H7 (cell line): Measurements from ENCODE around the gene THBD. TPM values are rescaled to one million over a fixed set of nuclear protein-coding genes. Genes with fewer than 3 reads are reported as not detected.
"Not testable (repeated sequence)": the region's sequence is repeated elsewhere in the genome, so short reads cannot be mapped to it uniquely, and the experiment has no call there.

Source experiments
- DNase-seq: peaks from one replicate; pipeline ENCODE4 v3.0.0; 2012
- H3K27me3 ChIP-seq: 2 replicates; pipeline ENCODE4 v1.6.0; 2011; ENCODE audit warnings: mild to moderate bottlenecking, low read length; ENCODE audit not compliant: control insufficient read depth, insufficient read depth
- H3K36me3 ChIP-seq: replicated peaks from 2 replicates; pipeline ENCODE4 v1.5.1; 2011; ENCODE audit warnings: low read length; ENCODE audit not compliant: control insufficient read depth, insufficient read depth
- H3K4me3 ChIP-seq: 2 replicates; pipeline ENCODE4 v1.5.1; 2011; ENCODE audit warnings: low read depth, mild to moderate bottlenecking, control low read depth, low read length, moderate library complexity; ENCODE audit not compliant: insufficient read depth
- total RNA-seq: library from RNA; depleted of rRNA; stranded (reverse); fragments of >200 nt; shearing (Covaris generic); gene quantifications from 2 replicates; pipeline ENCODE4 v1.2.3, GENCODE V29; 2014

The THBD gene
- total RNA-seq, 1 experiment from 2014 or later: 1.2 TPM

DNA sequence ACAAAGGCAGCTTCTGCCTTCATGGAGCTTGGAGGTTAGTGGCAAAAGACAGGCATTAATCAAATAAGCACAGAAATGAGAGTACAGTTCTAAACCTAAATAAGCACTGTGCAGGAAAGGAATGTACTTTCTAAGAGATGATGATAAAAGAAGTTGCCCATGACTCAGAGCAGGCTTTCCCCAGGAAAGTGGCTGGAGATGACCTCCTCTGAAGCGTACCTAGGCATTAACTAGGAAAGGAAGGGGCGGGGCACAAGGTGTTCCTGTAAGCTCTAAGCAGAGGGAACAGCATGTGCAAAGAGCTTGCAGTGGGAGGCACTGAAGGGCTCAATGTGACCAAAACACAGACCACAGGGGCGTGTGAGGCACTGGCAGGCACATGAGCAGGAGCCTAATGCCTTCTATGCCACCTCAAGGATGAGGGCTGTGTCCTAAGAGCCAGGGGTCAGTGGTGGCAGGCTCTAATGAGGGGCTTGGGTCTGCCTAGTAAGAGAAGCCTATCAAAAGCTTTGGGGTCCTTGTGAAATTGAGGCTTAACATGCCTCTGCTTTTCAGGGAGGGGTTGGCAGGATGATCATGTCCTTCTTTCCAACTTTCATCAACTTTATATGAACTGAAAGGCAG, 9.5 kb downstream of the THBD start:
- no peak for DNase-seq
- Histone ChIP-seq H3K36me3 (no peaks in the 10 kb centered on the region), H3K27me3 (peaks cover 15% of the 10 kb centered on the region; the same call in 1 of the 2 replicates), H3K4me3 (no peak overlapping the region)

DNA sequence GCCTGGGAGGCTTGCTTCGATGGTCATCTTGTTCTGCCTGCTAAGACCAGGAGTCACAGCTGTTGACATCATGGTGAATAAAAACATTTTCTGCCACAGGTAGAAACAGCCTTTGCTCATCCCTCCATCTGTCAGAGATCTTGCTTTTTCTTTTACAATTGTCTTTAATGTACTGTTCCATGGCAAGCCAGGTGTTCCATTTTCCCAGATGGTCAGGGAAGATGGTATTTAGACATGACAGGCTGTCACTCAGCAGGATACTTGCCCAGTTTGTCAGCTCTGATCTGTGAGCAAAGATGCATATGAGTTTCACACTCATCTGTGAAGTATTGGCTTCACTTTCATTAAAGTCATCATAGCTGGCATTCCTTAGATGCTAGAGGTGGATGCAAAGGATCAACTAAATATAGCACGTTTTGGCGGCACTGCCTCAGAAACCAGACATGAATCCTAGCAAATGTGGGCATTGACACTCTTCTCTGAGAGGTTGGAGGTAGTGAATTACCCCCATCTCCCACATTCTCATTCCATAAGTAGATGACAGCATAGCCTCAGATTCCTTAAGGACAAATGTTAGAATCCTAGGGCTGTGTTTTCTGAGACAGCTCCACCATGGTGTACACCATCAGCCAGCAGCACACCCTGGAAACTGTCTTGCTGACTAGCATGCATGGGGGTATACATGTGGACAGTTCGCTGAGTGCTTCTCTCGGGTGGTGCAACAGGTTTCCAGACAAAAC, 10.2 kb downstream of the THBD start:
- Histone ChIP-seq H3K27me3 (peaks cover 20% of the 10 kb centered on the region; the same call in 1 of the 2 replicates), H3K36me3 (no peaks in the 10 kb centered on the region), H3K4me3 (no peak overlapping the region)
- no peak for DNase-seq

DNA sequence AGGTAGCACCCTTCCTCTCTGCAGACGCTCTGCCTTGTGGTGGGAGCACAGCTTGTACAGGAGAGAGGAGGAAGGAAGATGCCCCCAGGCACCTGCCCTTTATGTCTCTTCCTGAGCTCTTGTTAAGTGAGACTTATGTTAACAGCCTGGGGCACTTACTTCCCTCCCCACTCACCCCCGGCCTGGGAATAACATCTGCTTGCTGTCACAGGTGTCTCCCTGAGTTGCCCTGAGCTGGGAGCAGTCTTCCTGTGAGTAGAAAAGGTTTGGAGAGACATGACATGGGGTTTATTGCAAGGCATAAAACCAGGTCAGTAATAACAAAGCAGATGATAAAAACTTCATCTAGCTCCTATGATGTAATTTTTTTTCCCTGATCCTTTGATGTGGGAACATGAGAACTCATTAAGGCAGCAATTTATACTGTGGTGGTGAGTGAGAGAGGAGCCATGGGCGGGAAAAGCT, 12.4 kb downstream of the THBD start:
- peaks cover 23% of the 10 kb centered on the region; the same call in 1 of the 2 replicates for H3K27me3 ChIP-seq

DNA sequence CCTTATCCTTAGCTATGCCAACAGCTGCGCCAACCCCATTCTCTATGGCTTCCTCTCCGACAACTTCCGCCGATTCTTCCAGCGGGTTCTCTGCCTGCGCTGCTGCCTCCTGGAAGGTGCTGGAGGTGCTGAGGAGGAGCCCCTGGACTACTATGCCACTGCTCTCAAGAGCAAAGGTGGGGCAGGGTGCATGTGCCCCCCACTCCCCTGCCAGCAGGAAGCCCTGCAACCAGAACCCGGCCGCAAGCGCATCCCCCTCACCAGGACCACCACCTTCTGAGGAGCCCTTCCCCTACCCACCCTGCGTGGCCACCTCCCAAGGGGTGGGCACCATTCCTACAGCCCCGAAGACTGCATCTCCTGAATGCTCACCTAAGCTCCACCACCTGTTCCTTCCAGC, 13.1 kb downstream of the THBD start:
- no peak for DNase-seq
- no peak overlapping the region for H3K4me3 ChIP-seq
- H3K36me3 ChIP-seq: no peaks in the 10 kb centered on the region
- H3K27me3 ChIP-seq: peaks cover 23% of the 10 kb centered on the region; the same call in 1 of the 2 replicates

More for the DNA sequence above, 12.4 kb downstream of the THBD start:
- DNase-seq: no peak
- H3K36me3 ChIP-seq: no peaks in the 10 kb centered on the region
- no peak overlapping the region for H3K4me3 ChIP-seq

DNA sequence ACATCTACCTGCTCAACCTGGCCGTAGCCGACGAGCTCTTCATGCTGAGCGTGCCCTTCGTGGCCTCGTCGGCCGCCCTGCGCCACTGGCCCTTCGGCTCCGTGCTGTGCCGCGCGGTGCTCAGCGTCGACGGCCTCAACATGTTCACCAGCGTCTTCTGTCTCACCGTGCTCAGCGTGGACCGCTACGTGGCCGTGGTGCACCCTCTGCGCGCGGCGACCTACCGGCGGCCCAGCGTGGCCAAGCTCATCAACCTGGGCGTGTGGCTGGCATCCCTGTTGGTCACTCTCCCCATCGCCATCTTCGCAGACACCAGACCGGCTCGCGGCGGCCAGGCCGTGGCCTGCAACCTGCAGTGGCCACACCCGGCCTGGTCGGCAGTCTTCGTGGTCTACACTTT, 13.7 kb downstream of the THBD start:
- H3K27me3 ChIP-seq: peaks cover 23% of the 10 kb centered on the region; the same call in 1 of the 2 replicates
- no peak for DNase-seq
- no peaks in the 10 kb centered on the region for H3K36me3 ChIP-seq
- peak overlapping the region; percentile 14; the same call in 1 of the 2 replicates for H3K4me3 ChIP-seq

DNA sequence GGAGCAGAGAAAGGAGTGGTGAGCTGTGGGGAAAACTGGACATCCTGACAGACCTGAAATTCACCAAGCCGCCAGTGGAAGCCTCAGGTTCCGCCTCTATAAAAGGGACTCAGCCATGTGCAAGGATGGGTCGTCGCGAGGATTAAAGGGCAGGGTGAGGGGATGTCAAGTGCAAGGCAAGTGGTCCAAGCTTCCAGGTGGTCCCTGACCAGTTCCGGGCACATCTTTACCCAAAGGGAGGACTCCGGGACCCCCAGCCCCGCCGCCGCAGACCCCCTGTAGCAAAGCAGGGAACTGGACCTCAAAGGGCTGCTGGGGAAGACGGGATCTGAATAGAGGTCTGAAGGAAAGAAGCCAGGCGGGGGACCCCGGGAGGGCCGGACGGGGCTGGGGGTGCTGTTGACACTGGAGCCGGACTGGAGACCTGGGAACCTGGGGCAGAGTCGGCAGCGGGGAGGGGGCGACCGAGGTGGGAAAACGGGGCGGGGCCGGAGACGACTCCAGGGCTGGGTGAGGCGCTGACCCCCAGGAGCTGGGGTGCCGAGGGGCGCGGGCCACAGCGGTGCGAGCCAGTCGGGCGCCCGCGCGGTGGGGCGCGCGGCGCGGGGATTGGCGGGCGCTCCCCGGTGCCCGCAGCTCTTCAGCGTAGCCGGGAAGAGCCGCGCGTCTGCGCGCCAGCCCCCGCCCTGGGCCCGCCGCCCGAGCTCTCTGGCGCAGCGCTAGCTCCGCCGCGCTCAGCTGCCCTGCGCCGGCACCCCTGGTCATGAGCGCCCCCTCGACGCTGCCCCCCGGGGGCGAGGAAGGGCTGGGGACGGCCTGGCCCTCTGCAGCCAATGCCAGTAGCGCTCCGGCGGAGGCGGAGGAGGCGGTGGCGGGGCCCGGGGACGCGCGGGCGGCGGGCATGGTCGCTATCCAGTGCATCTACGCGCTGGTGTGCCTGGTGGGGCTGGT, 14.5 kb downstream of the THBD start, which contains the start of gene SSTR4:
SSTR4 (plus strand) TSS at position 592 of the 951 bp plus-strand sequence; CDS start at position 764, 172 bp downstream.
- no peaks in the 10 kb centered on the region for H3K36me3 ChIP-seq
- H3K4me3 ChIP-seq: peak within 1 kb of the TSS; percentile 14; the same call in 1 of the 2 replicates
- peak; percentile 87 for DNase-seq
- H3K27me3 ChIP-seq: peaks cover 23% of the 10 kb centered on the region; the same call in 1 of the 2 replicates

DNA sequence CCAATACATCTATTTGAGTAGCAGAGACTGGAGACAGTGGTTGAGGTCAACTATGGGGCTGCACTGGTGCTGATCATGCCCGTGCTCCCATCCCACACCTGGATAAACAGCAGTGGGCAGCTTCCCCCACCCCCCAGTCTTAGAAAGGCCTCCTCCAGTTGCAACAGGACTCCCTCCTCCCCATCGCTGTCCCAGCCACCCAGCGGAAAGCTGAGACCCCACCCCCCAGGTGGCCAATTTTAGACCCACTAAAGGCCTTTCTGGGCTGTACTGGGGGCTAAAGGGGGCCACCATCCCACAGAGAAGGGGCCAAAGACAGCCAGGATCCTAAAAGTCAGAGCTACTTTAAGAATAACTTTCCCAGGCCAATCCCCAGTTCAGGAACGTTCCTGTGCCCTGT, 15.6 kb downstream of the THBD start:
- no peak for DNase-seq
- no peaks in the 10 kb centered on the region for H3K36me3 ChIP-seq
- H3K4me3 ChIP-seq: no peak overlapping the region
- H3K27me3 ChIP-seq: peaks cover 23% of the 10 kb centered on the region; the same call in 1 of the 2 replicates

DNA sequence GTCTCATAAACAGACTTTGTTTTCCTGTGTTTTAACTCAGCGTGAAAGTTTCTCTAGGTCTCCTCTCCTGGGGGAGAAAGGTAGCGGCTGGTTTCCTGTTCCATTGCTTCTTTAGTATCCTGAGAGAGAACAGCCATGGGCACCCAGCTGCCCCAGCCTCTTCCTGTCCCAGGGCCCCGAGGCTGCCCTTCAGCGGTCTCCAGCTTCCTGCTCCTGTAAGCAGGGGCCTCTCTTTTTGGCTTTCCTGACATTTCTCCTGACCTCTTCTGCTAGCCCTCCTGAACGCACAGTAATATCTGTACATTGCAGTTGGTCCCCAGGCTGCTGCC, 16.8 kb downstream of the THBD start:
- DNase-seq: no peak
- Histone ChIP-seq H3K4me3 (no peak overlapping the region), H3K36me3 (no peaks in the 10 kb centered on the region), H3K27me3 (peaks cover 23% of the 10 kb centered on the region; the same call in 1 of the 2 replicates)

DNA sequence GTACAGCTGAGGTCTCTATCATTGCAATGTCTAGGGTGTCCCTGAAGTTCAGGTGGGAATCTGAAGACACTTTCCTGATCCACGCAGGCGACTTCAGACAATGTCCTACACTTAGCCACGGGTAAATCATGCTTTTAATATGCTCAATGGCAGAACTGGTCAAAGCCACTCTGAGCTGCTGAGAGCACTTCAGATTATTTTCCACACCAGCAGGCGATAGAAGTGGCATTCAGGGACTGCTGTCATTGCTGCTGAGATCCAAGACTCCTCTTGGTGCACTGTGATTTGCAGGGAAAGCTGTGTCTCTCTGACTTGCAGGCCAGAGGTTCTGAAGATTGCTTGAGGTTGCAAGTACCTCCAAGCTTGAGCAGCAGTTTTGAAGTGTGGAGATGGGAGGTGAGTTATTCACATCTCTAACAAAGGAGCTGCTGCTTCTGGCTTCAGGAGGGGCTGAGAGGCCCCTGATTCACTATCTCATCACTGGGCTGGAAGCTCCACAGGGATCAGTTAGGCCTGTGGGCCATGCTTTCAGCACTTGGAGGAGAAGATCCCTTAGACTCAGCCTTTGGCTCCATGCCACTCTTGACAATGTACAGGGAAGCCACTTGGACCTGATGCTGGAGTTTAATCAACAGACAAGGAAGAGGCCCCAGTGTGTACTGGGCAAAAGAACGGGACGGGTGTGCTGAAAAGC, 17.3 kb downstream of the THBD start:
- Histone ChIP-seq H3K36me3 (no peaks in the 10 kb centered on the region), H3K4me3 (no peak overlapping the region), H3K27me3 (peaks cover 23% of the 10 kb centered on the region; the same call in 1 of the 2 replicates)
- no peak for DNase-seq

DNA sequence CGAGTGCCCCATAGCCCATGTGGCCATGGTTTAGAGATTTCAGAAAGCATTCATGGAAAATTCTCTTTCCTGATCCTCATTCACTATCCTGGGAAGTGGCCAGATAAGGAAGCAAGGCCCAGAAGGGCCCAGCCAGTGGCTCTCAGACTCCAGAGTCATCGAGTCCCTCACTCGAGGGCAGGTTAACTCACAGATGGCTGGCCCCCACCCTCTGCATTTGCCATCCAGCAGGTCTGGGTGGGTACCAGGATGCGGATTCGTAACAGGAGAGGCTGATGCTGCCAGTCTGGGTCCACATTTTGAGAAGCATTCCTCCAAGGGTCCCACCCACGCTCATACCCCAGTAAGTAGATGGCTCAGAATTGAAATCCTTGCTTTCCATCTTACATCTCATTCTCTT, 18.1 kb downstream of the THBD start:
- no peak for DNase-seq
- H3K4me3 ChIP-seq: no peak overlapping the region
- H3K27me3 ChIP-seq: peaks cover 19% of the 10 kb centered on the region; the same call in 1 of the 2 replicates
- no peaks in the 10 kb centered on the region for H3K36me3 ChIP-seq

DNA sequence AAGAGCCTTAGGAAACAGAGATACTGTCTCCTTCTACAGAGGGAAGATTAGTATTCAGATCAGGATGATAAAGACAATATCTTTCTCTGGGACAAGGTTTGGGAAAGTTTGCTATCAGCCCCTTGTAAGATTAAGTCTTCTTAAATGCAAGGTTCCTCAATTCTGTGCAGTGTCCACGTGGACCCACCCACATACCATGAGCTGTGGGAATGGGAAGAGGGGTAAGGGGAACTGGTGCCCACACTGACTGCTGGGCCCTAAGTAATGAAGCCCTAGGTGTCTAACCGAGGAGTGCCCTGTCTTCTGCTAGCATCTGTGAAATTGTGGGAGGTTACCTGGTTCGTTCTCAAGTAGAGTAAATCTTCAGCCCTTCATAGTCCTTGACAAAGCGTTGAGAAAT, 20.1 kb downstream of the THBD start:
- DNase-seq: no peak
- no peak overlapping the region for H3K4me3 ChIP-seq
- peaks cover 4% of the 10 kb centered on the region; the same call in 1 of the 2 replicates for H3K27me3 ChIP-seq
- no peaks in the 10 kb centered on the region for H3K36me3 ChIP-seq

DNA sequence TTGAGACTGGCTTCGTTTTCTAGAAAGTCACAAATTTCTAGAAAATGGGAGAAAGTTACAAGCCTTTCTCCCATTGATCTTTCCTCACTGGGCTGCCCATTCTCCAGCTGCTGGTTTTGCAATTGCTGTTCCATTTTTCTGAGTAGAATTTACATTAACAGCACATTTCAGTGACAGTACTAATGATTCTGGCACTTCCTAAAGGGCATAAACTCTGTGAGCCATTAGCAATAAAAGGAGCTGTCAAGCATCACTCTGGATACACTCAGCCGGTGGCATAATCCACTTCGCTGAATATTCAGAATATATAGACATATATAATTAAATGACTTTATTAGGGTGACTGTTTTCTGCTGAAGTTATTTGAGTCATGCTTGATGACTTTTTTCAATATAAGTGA, 21.1 kb downstream of the THBD start:
- Histone ChIP-seq H3K4me3 (no peak overlapping the region), H3K36me3 (no peaks in the 10 kb centered on the region), H3K27me3 (no peaks in the 10 kb centered on the region)
- no peak for DNase-seq

DNA sequence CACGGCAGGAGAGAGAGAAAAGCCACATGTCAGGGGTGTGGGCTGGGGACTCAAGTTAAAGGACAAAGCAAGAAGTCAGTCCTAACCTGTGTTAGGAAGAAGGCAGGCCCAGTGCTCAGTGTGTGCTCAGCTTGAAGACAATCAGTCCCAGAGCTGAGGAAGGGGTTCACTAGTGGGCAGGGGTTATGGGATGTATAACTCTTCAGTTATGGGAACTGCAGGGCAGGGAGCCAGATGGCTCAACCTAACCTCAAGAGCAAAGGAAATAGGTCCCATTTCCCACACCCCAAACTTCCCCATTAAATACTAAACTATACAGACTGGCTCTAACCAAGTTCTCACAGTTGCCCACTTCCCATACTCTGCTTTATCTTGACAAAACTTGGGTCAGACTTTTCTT, 21.8 kb downstream of the THBD start:
- Histone ChIP-seq H3K27me3 (no peaks in the 10 kb centered on the region), H3K4me3 (no peak overlapping the region), H3K36me3 (no peaks in the 10 kb centered on the region)
- DNase-seq: no peak

DNA sequence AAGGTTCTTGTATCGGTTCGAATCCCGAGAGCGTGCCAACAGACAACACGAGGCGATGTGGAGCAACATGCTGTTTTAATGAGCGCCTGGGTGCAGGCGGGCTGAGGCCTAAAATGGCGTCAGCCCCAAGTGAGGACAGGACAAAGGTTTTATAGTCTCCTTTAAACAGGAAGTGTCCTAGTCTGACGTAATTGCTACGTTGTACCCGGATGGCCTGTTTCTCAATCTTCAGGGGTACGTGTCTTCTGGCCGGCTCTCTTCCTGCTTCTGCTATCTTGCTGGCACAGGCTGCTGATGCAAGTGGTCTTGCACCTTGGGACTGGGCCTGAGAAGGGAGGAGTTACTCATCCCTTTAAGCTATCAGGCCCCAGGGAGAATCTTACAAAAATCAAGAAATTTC, 24.0 kb downstream of the THBD start:
- not testable (repeated sequence) for H3K4me3 ChIP-seq, DNase-seq, H3K27me3 ChIP-seq, H3K36me3 ChIP-seq
